ENCODE measurements around the gene RELN.

- TF ChIP-seq CTCF (IDR thresholded peaks at IDR 0.05) (no peak), POLR2AphosphoS5 (IDR thresholded peaks at IDR 0.05; ENCODE audit: low read depth, low read length) (no peak)
Observed at GRCh38 chr7:103717574-103717973, 271.9 kb downstream of the RELN start.

Data from Panc1 (cell line).